HEK293 (cell line): ENCODE results near the gene ENOX2.
A peak's percentile ranks its signal among the peaks of the same experiment; 100 is the strongest.

Experiments
- FEZF1 ChIP-seq: fragments of 450-650 bp; formaldehyde crosslinking; IDR thresholded peaks from 2 replicates; pipeline ENCODE4 v1.5.1; 2016; ENCODE audit warnings: missing biosample characterization, missing genetic modification characterization
- GFI1B ChIP-seq: fragments of 450-650 bp; formaldehyde crosslinking; IDR thresholded peaks from 2 replicates; pipeline ENCODE4 v1.5.1; 2016; ENCODE audit warnings: missing biosample characterization, missing genetic modification characterization
- HOXD13 ChIP-seq: sonication (generic); formaldehyde crosslinking; IDR thresholded peaks from 2 replicates; pipeline ENCODE4 v1.8.0; 2022; ENCODE audit warnings: missing genetic modification reagents, borderline replicate concordance
- IKZF3 ChIP-seq: fragments of 450-650 bp; IDR thresholded peaks from 2 replicates; pipeline ENCODE4 v1.5.0; 2018; ENCODE audit warnings: missing biosample characterization, mild to moderate bottlenecking, missing genetic modification characterization, moderate library complexity
- KLF10 ChIP-seq: fragments of 450-650 bp; IDR thresholded peaks from 2 replicates; pipeline ENCODE4 v1.5.1; 2018; ENCODE audit warnings: missing biosample characterization, mild to moderate bottlenecking, missing genetic modification characterization
- KLF16 ChIP-seq: fragments of 450-650 bp; formaldehyde crosslinking; IDR thresholded peaks from 2 replicates; pipeline ENCODE4 v1.5.1; 2017; ENCODE audit warnings: missing biosample characterization, missing genetic modification characterization
- OSR2 ChIP-seq: fragments of 450-650 bp; formaldehyde crosslinking; IDR thresholded peaks from 2 replicates; pipeline ENCODE4 v1.5.1; 2016; ENCODE audit warnings: missing biosample characterization, missing genetic modification characterization
- PRDM4 ChIP-seq: fragments of 450-650 bp; formaldehyde crosslinking; IDR thresholded peaks from 2 replicates; pipeline ENCODE4 v1.5.1; 2017; ENCODE audit warnings: missing biosample characterization, missing genetic modification characterization
- PRDM6 ChIP-seq: fragments of 450-650 bp; formaldehyde crosslinking; IDR thresholded peaks from 2 replicates; pipeline ENCODE4 v1.5.1; 2017; ENCODE audit warnings: missing biosample characterization, missing genetic modification characterization
- SP7 ChIP-seq: fragments of 450-650 bp; formaldehyde crosslinking; IDR thresholded peaks from 2 replicates; pipeline ENCODE4 v1.5.1; 2016; ENCODE audit warnings: missing biosample characterization, missing genetic modification characterization
- WT1 ChIP-seq: fragments of 450-650 bp; formaldehyde crosslinking; IDR thresholded peaks from 2 replicates; pipeline ENCODE4 v1.5.1; 2016; ENCODE audit warnings: missing biosample characterization, missing genetic modification characterization
- ZBTB17 ChIP-seq: fragments of 450-650 bp; formaldehyde crosslinking; IDR thresholded peaks from 2 replicates; pipeline ENCODE4 v1.5.1; 2016; ENCODE audit warnings: missing biosample characterization, missing genetic modification characterization
- ZEB2 ChIP-seq: fragments of 450-650 bp; formaldehyde crosslinking; IDR thresholded peaks from 2 replicates; pipeline ENCODE4 v1.5.1; 2016; ENCODE audit warnings: missing biosample characterization, missing genetic modification characterization
- ZNF155 ChIP-seq: fragments of 450-650 bp; formaldehyde crosslinking; IDR thresholded peaks from 2 replicates; pipeline ENCODE4 v1.5.1; 2016; ENCODE audit warnings: missing biosample characterization, missing genetic modification characterization
- ZNF16 ChIP-seq: fragments of 450-650 bp; formaldehyde crosslinking; IDR thresholded peaks from 2 replicates; pipeline ENCODE4 v1.5.1; 2016; ENCODE audit warnings: low read depth, missing biosample characterization, missing genetic modification characterization
- ZNF26 ChIP-seq: fragments of 450-650 bp; formaldehyde crosslinking; IDR thresholded peaks from 2 replicates; pipeline ENCODE4 v1.5.1; 2016; ENCODE audit warnings: missing biosample characterization, missing genetic modification characterization
- ZNF292 ChIP-seq: fragments of 450-650 bp; formaldehyde crosslinking; IDR thresholded peaks from 2 replicates; pipeline ENCODE4 v1.5.1; 2016; ENCODE audit warnings: low read depth, missing biosample characterization, missing genetic modification characterization, borderline replicate concordance
- ZNF37A ChIP-seq: fragments of 450-650 bp; IDR thresholded peaks from 2 replicates; pipeline ENCODE4 v1.5.1; 2018; ENCODE audit warnings: missing biosample characterization, missing genetic modification characterization
- ZNF394 ChIP-seq: fragments of 450-650 bp; formaldehyde crosslinking; IDR thresholded peaks from 2 replicates; pipeline ENCODE4 v1.5.1; 2016; ENCODE audit warnings: missing biosample characterization, missing genetic modification characterization, mild to moderate bottlenecking, moderate library complexity, borderline replicate concordance
- ZNF423 ChIP-seq: fragments of 450-650 bp; formaldehyde crosslinking; IDR thresholded peaks from 2 replicates; pipeline ENCODE4 v1.5.1; 2016; ENCODE audit warnings: missing biosample characterization, missing genetic modification characterization
- ZNF521 ChIP-seq: fragments of 450-650 bp; formaldehyde crosslinking; IDR thresholded peaks from 2 replicates; pipeline ENCODE4 v1.5.1; 2017; ENCODE audit warnings: missing biosample characterization, mild to moderate bottlenecking, missing genetic modification characterization
- ZNF585B ChIP-seq: fragments of 450-650 bp; formaldehyde crosslinking; IDR thresholded peaks from 2 replicates; pipeline ENCODE4 v1.5.1; 2016; ENCODE audit warnings: missing biosample characterization, missing genetic modification characterization
- ZNF596 ChIP-seq: fragments of 450-650 bp; IDR thresholded peaks from 2 replicates; pipeline ENCODE4 v1.5.0; 2018; ENCODE audit warnings: missing biosample characterization, mild to moderate bottlenecking, missing genetic modification characterization, moderate library complexity
- ZNF600 ChIP-seq: fragments of 450-650 bp; formaldehyde crosslinking; IDR thresholded peaks from 2 replicates; pipeline ENCODE4 v1.5.1; 2016; ENCODE audit warnings: missing biosample characterization, missing genetic modification characterization
- ZNF639 ChIP-seq: fragments of 450-650 bp; formaldehyde crosslinking; IDR thresholded peaks from 2 replicates; pipeline ENCODE4 v1.5.1; 2016; ENCODE audit warnings: missing biosample characterization, missing genetic modification characterization
- ZNF704 ChIP-seq: fragments of 450-650 bp; formaldehyde crosslinking; IDR thresholded peaks from 2 replicates; pipeline ENCODE4 v1.5.1; 2016; ENCODE audit warnings: missing biosample characterization, missing genetic modification characterization
- ZNF768 ChIP-seq: fragments of 450-650 bp; formaldehyde crosslinking; IDR thresholded peaks from 2 replicates; pipeline ENCODE4 v1.5.1; 2018; ENCODE audit warnings: missing biosample characterization, mild to moderate bottlenecking, missing genetic modification characterization
- ZNF791 ChIP-seq: fragments of 450-650 bp; formaldehyde crosslinking; IDR thresholded peaks from 2 replicates; pipeline ENCODE4 v1.5.1; 2016; ENCODE audit warnings: missing biosample characterization, missing genetic modification characterization
- TF ChIP-seq, protein P1 (sequence below): fragments of 450-650 bp; formaldehyde crosslinking; IDR thresholded peaks from 2 replicates; pipeline ENCODE4 v1.5.1; 2016; ENCODE audit warnings: missing biosample characterization, missing genetic modification characterization
- TF ChIP-seq, protein P2 (sequence below): fragments of 450-650 bp; formaldehyde crosslinking; IDR thresholded peaks from 2 replicates; pipeline ENCODE4 v1.5.1; 2017; ENCODE audit warnings: missing biosample characterization, missing genetic modification characterization

Gene ENOX2

GRCh38 chrX:130772105-130772775 is 130.8 kb downstream of the ENOX2 start (continued):
- peak; percentile 57 for TF ChIP-seq WT1 (tag by site-specific recombination)
- TF ChIP-seq, protein P1, sequence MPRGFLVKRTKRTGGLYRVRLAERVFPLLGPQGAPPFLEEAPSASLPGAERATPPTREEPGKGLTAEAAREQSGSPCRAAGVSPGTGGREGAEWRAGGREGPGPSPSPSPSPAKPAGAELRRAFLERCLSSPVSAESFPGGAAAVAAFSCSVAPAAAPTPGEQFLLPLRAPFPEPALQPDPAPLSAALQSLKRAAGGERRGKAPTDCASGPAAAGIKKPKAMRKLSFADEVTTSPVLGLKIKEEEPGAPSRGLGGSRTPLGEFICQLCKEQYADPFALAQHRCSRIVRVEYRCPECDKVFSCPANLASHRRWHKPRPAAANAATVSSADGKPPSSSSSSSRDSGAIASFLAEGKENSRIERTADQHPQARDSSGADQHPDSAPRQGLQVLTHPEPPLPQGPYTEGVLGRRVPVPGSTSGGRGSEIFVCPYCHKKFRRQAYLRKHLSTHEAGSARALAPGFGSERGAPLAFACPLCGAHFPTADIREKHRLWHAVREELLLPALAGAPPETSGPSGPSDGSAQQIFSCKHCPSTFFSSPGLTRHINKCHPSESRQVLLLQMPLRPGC (tag by site-specific recombination): peak; percentile 75
- peak; percentile 91 for TF ChIP-seq PRDM6 (tag by site-specific recombination)
- peak; percentile 75 for TF ChIP-seq IKZF3 (tag by site-specific recombination)
- TF ChIP-seq ZNF585B (tag by site-specific recombination): no peak
- no peak for TF ChIP-seq ZNF791 (tag by site-specific recombination)
- no peak for TF ChIP-seq ZNF521 (tag by site-specific recombination)
- TF ChIP-seq ZNF394 (tag by site-specific recombination): peak; percentile 39; the same call in 1 of the 2 replicates
- peak; percentile 75 for TF ChIP-seq ZBTB17 (tag by site-specific recombination)
- no peak for TF ChIP-seq ZNF155 (tag by site-specific recombination)
- no peak for TF ChIP-seq ZNF37A (tag by site-specific recombination)
- TF ChIP-seq ZNF26: no peak
- peak; percentile 84 for TF ChIP-seq ZEB2 (tag by site-specific recombination)
- peak; percentile 97 for TF ChIP-seq OSR2 (tag by site-specific recombination)
- TF ChIP-seq ZNF292 (tag by site-specific recombination): no peak
- peak; percentile 47 for TF ChIP-seq GFI1B (tag by site-specific recombination)
- no peak for TF ChIP-seq ZNF704 (tag by site-specific recombination)
- TF ChIP-seq, protein P2, sequence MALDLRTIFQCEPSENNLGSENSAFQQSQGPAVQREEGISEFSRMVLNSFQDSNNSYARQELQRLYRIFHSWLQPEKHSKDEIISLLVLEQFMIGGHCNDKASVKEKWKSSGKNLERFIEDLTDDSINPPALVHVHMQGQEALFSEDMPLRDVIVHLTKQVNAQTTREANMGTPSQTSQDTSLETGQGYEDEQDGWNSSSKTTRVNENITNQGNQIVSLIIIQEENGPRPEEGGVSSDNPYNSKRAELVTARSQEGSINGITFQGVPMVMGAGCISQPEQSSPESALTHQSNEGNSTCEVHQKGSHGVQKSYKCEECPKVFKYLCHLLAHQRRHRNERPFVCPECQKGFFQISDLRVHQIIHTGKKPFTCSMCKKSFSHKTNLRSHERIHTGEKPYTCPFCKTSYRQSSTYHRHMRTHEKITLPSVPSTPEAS: no peak
- peak; percentile 70; the same call in 1 of the 2 replicates for TF ChIP-seq PRDM4 (tag by site-specific recombination)
- TF ChIP-seq ZNF16 (tag by site-specific recombination): no peak
- peak; percentile 93 for TF ChIP-seq FEZF1 (tag by site-specific recombination)
- TF ChIP-seq KLF16 (tag by site-specific recombination): no peak
- no peak for TF ChIP-seq ZNF423 (tag by site-specific recombination)
- TF ChIP-seq ZNF596: no peak
- no peak for TF ChIP-seq ZNF768
- peak; percentile 94 for TF ChIP-seq SP7 (tag by site-specific recombination)
- peak; percentile 80 for TF ChIP-seq ZNF600 (tag by site-specific recombination)
- TF ChIP-seq ZNF639 (tag by site-specific recombination): peak; percentile 57; the same call in 1 of the 2 replicates
- TF ChIP-seq KLF10: peak; percentile 56; the same call in 1 of the 2 replicates
- no peak for TF ChIP-seq HOXD13 (CRISPR knock-in tag)
- TF ChIP-seq, all 188 proteins: peak for 44
